Measurements from ENCODE around the gene LRP1. TPM values are rescaled to one million over a fixed set of nuclear protein-coding genes. Genes with fewer than 3 reads are reported as not detected.
A peak's percentile ranks its signal among the peaks of the same experiment; 100 is the strongest.

LRP1 gene
- polyA plus RNA-seq, 1 experiment = 117 TPM

DNA sequence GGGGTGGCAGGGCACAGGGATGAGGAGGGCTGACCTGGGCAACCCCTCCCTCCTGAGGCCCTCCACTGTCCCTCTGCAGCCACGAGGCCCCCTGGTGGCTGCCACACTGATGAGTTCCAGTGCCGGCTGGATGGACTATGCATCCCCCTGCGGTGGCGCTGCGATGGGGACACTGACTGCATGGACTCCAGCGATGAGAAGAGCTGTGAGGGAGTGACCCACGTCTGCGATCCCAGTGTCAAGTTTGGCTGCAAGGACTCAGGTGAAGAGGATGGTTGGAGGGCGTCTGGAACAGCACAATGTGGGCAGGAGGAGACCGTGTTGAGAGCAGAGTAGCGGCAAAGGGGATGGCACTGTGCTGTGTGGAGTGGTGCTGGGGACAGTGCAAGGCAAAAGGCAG is 44.8 kb downstream of the LRP1 start:
- Histone ChIP-seq H3K27me3 (ENCODE audit: control insufficient read depth, insufficient read depth, low read length) (no peaks in the 10 kb centered on the region), H3K36me3 (ENCODE audit: control insufficient read depth, insufficient read depth, low read length) (peaks cover 79% of the 10 kb centered on the region), H3K4me3 (ENCODE audit: low read depth, low read length) (no peak overlapping the region)
- TF ChIP-seq, protein P1, sequence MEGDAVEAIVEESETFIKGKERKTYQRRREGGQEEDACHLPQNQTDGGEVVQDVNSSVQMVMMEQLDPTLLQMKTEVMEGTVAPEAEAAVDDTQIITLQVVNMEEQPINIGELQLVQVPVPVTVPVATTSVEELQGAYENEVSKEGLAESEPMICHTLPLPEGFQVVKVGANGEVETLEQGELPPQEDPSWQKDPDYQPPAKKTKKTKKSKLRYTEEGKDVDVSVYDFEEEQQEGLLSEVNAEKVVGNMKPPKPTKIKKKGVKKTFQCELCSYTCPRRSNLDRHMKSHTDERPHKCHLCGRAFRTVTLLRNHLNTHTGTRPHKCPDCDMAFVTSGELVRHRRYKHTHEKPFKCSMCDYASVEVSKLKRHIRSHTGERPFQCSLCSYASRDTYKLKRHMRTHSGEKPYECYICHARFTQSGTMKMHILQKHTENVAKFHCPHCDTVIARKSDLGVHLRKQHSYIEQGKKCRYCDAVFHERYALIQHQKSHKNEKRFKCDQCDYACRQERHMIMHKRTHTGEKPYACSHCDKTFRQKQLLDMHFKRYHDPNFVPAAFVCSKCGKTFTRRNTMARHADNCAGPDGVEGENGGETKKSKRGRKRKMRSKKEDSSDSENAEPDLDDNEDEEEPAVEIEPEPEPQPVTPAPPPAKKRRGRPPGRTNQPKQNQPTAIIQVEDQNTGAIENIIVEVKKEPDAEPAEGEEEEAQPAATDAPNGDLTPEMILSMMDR (IDR thresholded peaks at IDR 0.05; ENCODE audit: insufficient read depth, low read depth, low read length) = peak; percentile 66
- CTCF ChIA-PET = interaction anchor here (0.6 to 11.4 kb wide), 19 partner anchors 8 to 104 kb away, joined by 3 to 357 read pairs (median 4); partner anchors contain the start of genes LRP1 and STAT6
- POLR2A ChIA-PET = no interaction called here
- DNase-seq (ENCODE audit: low read depth) = no peak

DNA sequence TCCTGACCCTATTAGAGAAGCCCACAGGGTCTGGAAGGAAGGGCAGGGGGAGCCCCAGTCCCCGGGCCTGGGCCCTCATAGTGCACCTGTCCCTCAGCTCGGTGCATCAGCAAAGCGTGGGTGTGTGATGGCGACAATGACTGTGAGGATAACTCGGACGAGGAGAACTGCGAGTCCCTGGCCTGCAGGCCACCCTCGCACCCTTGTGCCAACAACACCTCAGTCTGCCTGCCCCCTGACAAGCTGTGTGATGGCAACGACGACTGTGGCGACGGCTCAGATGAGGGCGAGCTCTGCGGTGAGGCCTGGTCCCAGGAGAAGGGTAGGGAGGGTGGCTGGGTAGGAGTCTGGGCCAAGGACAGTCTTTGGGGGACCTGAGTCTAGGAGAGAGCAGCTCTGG is 45.4 kb downstream of the LRP1 start:
- ChIA-PET CTCF (interaction anchor here (0.6 to 11.4 kb wide), 12 partner anchors 9 to 104 kb away, joined by 3 to 357 read pairs (median 4); partner anchors contain the start of genes LRP1 and STAT6), POLR2A (interaction anchor here (0.6 kb wide), 1 partner anchor 42 kb away, joined by 3 read pairs; no protein-coding TSS in a partner anchor)
- Histone ChIP-seq H3K36me3 (ENCODE audit: control insufficient read depth, insufficient read depth, low read length) (peaks cover 79% of the 10 kb centered on the region), H3K4me3 (ENCODE audit: low read depth, low read length) (no peak overlapping the region), H3K27me3 (ENCODE audit: control insufficient read depth, insufficient read depth, low read length) (no peaks in the 10 kb centered on the region)
- TF ChIP-seq, protein P1 (IDR thresholded peaks at IDR 0.05; ENCODE audit: insufficient read depth, low read depth, low read length) = no peak
- no peak for DNase-seq (ENCODE audit: low read depth)

DNA sequence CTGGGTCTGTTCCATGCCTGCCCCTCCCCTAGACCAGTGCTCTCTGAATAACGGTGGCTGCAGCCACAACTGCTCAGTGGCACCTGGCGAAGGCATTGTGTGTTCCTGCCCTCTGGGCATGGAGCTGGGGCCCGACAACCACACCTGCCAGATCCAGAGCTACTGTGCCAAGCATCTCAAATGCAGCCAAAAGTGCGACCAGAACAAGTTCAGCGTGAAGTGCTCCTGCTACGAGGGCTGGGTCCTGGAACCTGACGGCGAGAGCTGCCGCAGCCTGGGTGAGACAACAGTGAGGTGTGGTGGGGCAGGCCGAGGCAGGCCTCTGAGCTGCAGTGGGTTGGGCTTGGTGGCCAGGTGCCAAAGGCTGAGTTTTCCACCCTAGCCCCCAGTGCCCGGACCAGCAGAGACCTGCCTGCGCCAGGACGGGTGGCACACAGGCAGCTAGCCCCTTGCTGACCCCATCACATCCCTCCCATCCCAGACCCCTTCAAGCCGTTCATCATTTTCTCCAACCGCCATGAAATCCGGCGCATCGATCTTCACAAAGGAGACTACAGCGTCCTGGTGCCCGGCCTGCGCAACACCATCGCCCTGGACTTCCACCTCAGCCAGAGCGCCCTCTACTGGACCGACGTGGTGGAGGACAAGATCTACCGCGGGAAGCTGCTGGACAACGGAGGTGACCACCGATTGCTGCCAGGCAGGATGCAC is 47.3 kb downstream of the LRP1 start:
- DNase-seq (ENCODE audit: low read depth) = no peak
- TF ChIP-seq, protein P1 (IDR thresholded peaks at IDR 0.05; ENCODE audit: insufficient read depth, low read depth, low read length) = peak; percentile 89
- Histone ChIP-seq H3K4me3 (ENCODE audit: low read depth, low read length) (no peak overlapping the region), H3K27me3 (ENCODE audit: control insufficient read depth, insufficient read depth, low read length) (no peaks in the 10 kb centered on the region), H3K36me3 (ENCODE audit: control insufficient read depth, insufficient read depth, low read length) (peaks cover 84% of the 10 kb centered on the region)
- ChIA-PET POLR2A (interaction anchor here (0.5 kb wide), 1 partner anchor 43 kb away, joined by 3 read pairs; no protein-coding TSS in a partner anchor), CTCF (interaction anchor here (0.7 to 11.4 kb wide), 21 partner anchors 8 to 107 kb away, joined by 3 to 357 read pairs (median 7); partner anchors contain the start of genes LRP1, LRP1-AS and STAT6)

DNA sequence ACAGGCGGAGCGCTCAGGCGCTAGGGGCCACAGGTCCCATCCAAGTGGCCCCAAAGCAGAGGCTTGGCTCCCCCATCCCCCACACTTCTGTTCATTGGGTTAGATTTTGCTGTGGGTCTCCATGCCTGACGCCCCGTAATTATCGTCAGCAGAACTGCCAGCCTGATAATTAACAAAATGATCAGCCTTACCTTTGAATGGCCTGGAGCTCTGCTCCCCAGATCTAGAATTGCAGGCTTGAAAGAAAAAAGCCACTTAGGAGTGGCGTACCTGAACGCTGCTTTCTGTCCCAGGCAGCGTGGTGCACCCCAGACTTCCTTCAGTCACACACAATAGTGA is 47.8 kb downstream of the LRP1 start:
- Histone ChIP-seq H3K4me3 (ENCODE audit: low read depth, low read length) (no peak overlapping the region), H3K27me3 (ENCODE audit: control insufficient read depth, insufficient read depth, low read length) (no peaks in the 10 kb centered on the region), H3K36me3 (ENCODE audit: control insufficient read depth, insufficient read depth, low read length) (peaks cover 84% of the 10 kb centered on the region)
- POLR2A ChIA-PET = interaction anchor here (0.5 kb wide), 1 partner anchor 43 kb away, joined by 3 read pairs; no protein-coding TSS in a partner anchor
- TF ChIP-seq, protein P1 (IDR thresholded peaks at IDR 0.05; ENCODE audit: insufficient read depth, low read depth, low read length) = no peak
- CTCF ChIA-PET = interaction anchor here (0.7 to 11.4 kb wide), 18 partner anchors 10 to 107 kb away, joined by 3 to 357 read pairs (median 8); partner anchors contain the start of genes LRP1, LRP1-AS and STAT6
- DNase-seq (ENCODE audit: low read depth) = no peak

DNA sequence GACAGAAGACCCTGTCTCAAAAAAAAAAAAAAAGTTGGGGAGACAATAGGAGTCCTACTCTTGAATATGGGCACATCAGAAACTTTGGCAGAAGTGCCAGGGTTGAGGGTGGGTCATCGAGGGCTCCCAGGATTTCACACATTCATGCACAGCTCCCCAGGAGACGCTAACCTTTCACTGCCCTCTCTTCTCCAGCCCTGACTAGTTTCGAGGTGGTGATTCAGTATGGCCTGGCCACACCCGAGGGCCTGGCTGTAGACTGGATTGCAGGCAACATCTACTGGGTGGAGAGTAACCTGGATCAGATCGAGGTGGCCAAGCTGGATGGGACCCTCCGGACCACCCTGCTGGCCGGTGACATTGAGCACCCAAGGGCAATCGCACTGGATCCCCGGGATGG is 48.6 kb downstream of the LRP1 start:
- Histone ChIP-seq H3K36me3 (ENCODE audit: control insufficient read depth, insufficient read depth, low read length) (peaks cover 78% of the 10 kb centered on the region), H3K4me3 (ENCODE audit: low read depth, low read length) (no peak overlapping the region), H3K27me3 (ENCODE audit: control insufficient read depth, insufficient read depth, low read length) (no peaks in the 10 kb centered on the region)
- CTCF ChIA-PET = interaction anchor here (0.7 to 11.4 kb wide), 9 partner anchors 11 to 108 kb away, joined by 3 to 357 read pairs (median 8); partner anchors contain the start of gene LRP1
- TF ChIP-seq, protein P1 (IDR thresholded peaks at IDR 0.05; ENCODE audit: insufficient read depth, low read depth, low read length) = no peak
- POLR2A ChIA-PET = no interaction called here
- DNase-seq (ENCODE audit: low read depth) = no peak
